Measurements from ENCODE around the gene NOP53. TPM values are rescaled to one million over a fixed set of nuclear protein-coding genes. Genes with fewer than 3 reads are reported as not detected.

The NOP53 gene
- total and polyA plus RNA-seq, 10 donors: 280 to 858 (median 406) TPM

GRCh38 chr19:47806435-47806834 lies 61.1 kb downstream of the NOP53 start:
- WGBS, 5 donors: 85 to 91% (median 88%) methylated on average over 6 of the region's 6 CpGs
- no peak overlapping the region for H3K4me3 ChIP-seq
- peaks cover 0 to 4% (median 0%) of the 10 kb centered on the region in 7 donors for H3K27me3 ChIP-seq (replicated peaks in 1 of 7)
- DNase-seq: no peak
- H3K36me3 ChIP-seq: no peaks in the 10 kb centered on the region
- TF ChIP-seq CTCF (IDR thresholded peaks at IDR 0.05 in 8 of 11, conservative IDR thresholded peaks at IDR 0.05 in 3 of 11) (no peak), POLR2AphosphoS5 (IDR thresholded peaks at IDR 0.05) (no peak), POLR2A (IDR thresholded peaks at IDR 0.05) (no peak)
- H3K27ac ChIP-seq: no peak overlapping the region
- H3K4me1 ChIP-seq: no peaks in the 10 kb centered on the region
- H3K9me3 ChIP-seq: peaks cover 0 to 5% (median 0%) of the 10 kb centered on the region in 8 donors
- intact Hi-C loops (cut with DNase I; ENCODE audit: low total_unique reads): no loop called here

Small RNAs within 50 kb of the gene (small RNA-seq; reads per million reads assigned to genes)
- gene AC008745.1 (0 reads per million in 4 donors), gene SNORD23 (0 reads per million in 4 donors)

Other genes starting within 250 kb of the NOP53 start
- 100 to 1,000 TPM in 3 of 7 donors, 10 to 100 TPM in 4; 85.8 to 171 (median 98.1) TPM for gene NAPA, start 230.5 kb upstream of the NOP53 start, total RNA-seq
- gene NAPA, start 230.5 kb upstream of the NOP53 start, polyA plus RNA-seq: 10 to 100 TPM; 51.3 to 64.1 (median 56.6) TPM
- gene ZNF541, start 172.4 kb upstream of the NOP53 start, total RNA-seq: 1 to 10 TPM in 1 of 7 donors, under 1 TPM in 6; 0.34 to 1.2 (median 0.42) TPM
- gene ZNF541, start 172.4 kb upstream of the NOP53 start, polyA plus RNA-seq: under 1 TPM; 0.20 to 0.70 (median 0.50) TPM
- gene BICRA, start 136.4 kb upstream of the NOP53 start, total RNA-seq: 10 to 100 TPM; 10.9 to 21.8 (median 20.1) TPM
- gene BICRA, start 136.4 kb upstream of the NOP53 start, polyA plus RNA-seq: 10 to 100 TPM in 1 of 3 donors, 1 to 10 TPM in 2; 2.2 to 10.2 (median 5.1) TPM
- 10 to 100 TPM; 48.9 to 87.7 (median 64.3) TPM for gene EHD2, start 32.1 kb upstream of the NOP53 start, total RNA-seq
- 10 to 100 TPM in 2 of 3 donors, 1 to 10 TPM in 1; 6.9 to 18.4 (median 10.6) TPM for gene EHD2, start 32.1 kb upstream of the NOP53 start, polyA plus RNA-seq
- gene SELENOW, start 33.2 kb downstream of the NOP53 start, total RNA-seq: 100 to 1,000 TPM; 137 to 455 (median 301) TPM
- gene SELENOW, start 33.2 kb downstream of the NOP53 start, polyA plus RNA-seq: 100 to 1,000 TPM; 270 to 592 (median 358) TPM
- gene TPRX1, start 59.0 kb downstream of the NOP53 start, total RNA-seq: not detected
- gene TPRX1, start 59.0 kb downstream of the NOP53 start, polyA plus RNA-seq: not detected
- under 1 TPM in 1 of 7 donors, not detected in 6; 0.09 TPM for gene CRX, start 76.4 kb downstream of the NOP53 start, total RNA-seq
- not detected for gene CRX, start 76.4 kb downstream of the NOP53 start, polyA plus RNA-seq
- gene TPRX2, start 113.7 kb downstream of the NOP53 start, total RNA-seq: not detected
- not detected for gene TPRX2, start 113.7 kb downstream of the NOP53 start, polyA plus RNA-seq
- gene SULT2A1, start 140.8 kb downstream of the NOP53 start, total RNA-seq: under 1 TPM in 1 of 7 donors, not detected in 6; 0.19 TPM
- not detected for gene SULT2A1, start 140.8 kb downstream of the NOP53 start, polyA plus RNA-seq
- gene BSPH1, start 246.6 kb downstream of the NOP53 start, total RNA-seq: not detected
- not detected for gene BSPH1, start 246.6 kb downstream of the NOP53 start, polyA plus RNA-seq
- not detected for gene ELSPBP1, start 249.1 kb downstream of the NOP53 start, total RNA-seq
- gene ELSPBP1, start 249.1 kb downstream of the NOP53 start, polyA plus RNA-seq: not detected

Data from spleen (tissue), 11 donors.